Right lobe of liver (tissue), 4 donors: ENCODE data around the gene TRAK1.

Source experiments
- CTCF ChIP-seq, 4 donors: fragments of 200-600 bp in 3 of 4; fragments of 450-650 bp in 1 of 4; IDR thresholded peaks; one replicate each; pipeline versions ENCODE4 v1.5.1 to v1.8.0; 2016 to 2022; ENCODE audit warnings: antibody characterized with exemption in 4 of 4, mild to moderate bottlenecking in 2 of 4
- POLR2A ChIP-seq: fragments of 450-650 bp; IDR thresholded peaks from one replicate; pipeline ENCODE4 v1.6.1; 2017; ENCODE audit warnings: antibody characterized with exemption, mild to moderate bottlenecking
- donor health status: DM: no; HTN: no; CAD: no.
- donor health status: DM: no; HTN: no; CAD: no.
- donor health status: DM: no; HTN: yes; CAD: no.

GRCh38 chr3:42250761-42251160, 159.6 kb downstream of the TRAK1 start:
- no peak for TF ChIP-seq POLR2A
- TF ChIP-seq CTCF (IDR thresholded peaks at IDR 0.05), result no peak
